GM19395 (cell line): ENCODE data around the gene KIAA0753.
"Not testable (repeated sequence)": the region's sequence is repeated elsewhere in the genome, so short reads cannot be mapped to it uniquely, and the experiment has no call there.

ENCODE experiments used
- ATAC-seq: cut with Tn5 transposase; IDR thresholded peaks from one replicate; pipeline ENCODE4 v1.9.1; 2021; ENCODE audit warnings: mild to moderate bottlenecking, moderate library complexity; ENCODE audit not compliant: unreplicated experiment

The KIAA0753 gene

GRCh38 chr17:6573982-6574686, 66.4 kb downstream of the KIAA0753 start:
- ATAC-seq, result no peak

GRCh38 chr17:6573495-6573894, 67.0 kb downstream of the KIAA0753 start:
- not testable (repeated sequence) for ATAC-seq

DNA sequence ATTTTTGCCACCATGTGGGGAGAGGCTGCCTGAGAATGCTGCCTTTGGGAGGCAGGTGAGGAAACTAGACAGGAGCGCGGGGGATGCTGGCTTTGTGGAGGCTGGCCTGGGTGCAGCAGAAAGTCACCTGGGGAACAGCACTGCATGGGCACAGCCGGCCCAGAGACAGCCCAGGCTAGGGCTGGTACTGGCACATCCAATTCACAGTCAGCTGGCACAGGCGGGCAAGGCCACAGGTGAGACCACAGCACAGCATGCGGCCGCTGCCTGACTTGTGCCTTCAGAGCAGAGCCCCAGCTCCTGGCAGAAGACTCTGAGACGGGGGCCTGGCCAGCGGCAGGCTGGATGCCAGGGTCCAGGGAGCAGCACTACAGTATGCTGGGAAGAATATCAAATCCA, 67.5 kb downstream of the KIAA0753 start:
- no peak for ATAC-seq

- no peak for ATAC-seq
Observed at GRCh38 chr17:6571452-6571781, 69.1 kb downstream of the KIAA0753 start.

GRCh38 chr17:6570731-6571451, 69.6 kb downstream of the KIAA0753 start:
- ATAC-seq, result no peak

- ATAC-seq, result no peak
Observed at GRCh38 chr17:6569370-6570285, 70.9 kb downstream of the KIAA0753 start.

- no peak for ATAC-seq
Observed at GRCh38 chr17:6568184-6568758, 72.2 kb downstream of the KIAA0753 start.

DNA sequence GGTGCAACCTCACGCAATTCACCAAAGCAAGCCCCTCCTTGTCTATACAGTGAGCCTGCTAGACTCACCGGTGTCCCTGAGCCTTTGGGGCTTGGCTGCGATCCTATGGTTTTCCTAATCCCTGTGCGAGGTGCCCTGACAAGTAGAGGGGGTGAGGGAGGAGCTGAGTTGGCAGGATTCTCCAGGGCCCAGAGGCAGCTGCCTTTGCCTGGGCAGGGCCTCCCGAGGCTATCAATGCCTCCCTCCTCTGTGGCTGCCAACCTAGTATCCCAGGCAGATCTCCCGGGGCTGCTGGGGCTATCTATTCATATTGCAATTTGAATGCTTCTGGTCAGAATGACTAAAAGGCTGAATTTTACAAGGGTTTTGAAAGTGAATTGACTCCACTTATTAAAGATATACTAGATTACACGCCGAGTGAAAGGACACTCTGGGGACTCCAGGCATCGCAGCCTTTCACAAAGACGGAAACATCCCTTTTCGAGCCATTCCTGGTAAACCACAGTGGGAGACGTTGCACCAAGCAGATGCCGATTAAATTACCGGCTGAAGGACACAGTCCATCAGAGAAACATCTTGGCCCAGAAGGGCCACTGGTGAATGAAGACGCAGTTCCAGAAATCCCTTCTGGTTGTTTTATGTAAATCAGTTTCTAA, 72.9 kb downstream of the KIAA0753 start:
- no peak for ATAC-seq

DNA sequence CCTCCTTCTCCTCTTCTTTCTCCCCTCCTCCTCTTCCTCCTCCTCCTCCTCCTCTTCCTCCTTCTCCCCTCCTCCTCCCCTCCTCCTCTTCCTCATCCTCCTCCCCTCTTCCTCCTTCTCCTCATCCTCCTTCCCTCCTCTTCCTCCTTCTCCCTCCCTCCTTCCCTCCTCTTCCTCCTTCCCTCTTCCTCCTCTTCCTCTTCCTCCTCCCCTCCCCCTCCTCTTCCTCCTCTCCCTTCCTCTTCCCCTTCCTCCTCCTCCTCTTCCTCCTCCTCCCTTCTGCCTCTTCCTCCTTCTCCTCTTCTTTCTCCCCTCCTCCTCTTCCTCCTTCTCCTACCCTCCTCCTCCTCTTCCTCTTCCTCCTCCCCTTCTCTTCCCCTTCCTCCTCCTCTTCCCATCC, 79.1 kb downstream of the KIAA0753 start:
- no peak for ATAC-seq

GRCh38 chr17:6560496-6560895, 80.0 kb downstream of the KIAA0753 start:
- ATAC-seq, result no peak

DNA sequence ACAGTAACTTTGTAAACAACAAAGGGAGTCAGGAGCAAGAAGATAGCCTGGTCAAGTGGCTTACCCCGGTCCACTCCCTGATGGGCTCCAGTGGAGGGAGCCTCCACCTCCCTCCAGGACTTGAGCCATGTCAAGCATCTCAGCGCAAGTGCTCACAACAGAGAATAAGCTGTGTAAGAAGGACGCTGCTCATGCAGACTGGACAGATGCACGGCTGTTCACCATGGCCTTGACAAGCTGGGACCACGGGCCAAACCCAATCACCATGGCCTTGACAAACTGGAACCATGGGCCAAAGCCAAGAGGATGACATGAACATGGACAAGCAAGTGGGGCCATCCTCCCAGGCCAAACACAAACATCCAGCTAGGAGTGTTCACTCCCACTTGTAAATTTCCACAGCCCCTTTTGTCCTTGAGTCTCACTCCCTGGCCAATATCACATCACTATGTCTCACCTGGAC, 80.7 kb downstream of the KIAA0753 start:
- no peak for ATAC-seq

GRCh38 chr17:6558932-6559752, 81.4 kb downstream of the KIAA0753 start:
- ATAC-seq, result no peak

GRCh38 chr17:6558276-6558675, 82.2 kb downstream of the KIAA0753 start:
- no peak for ATAC-seq

- no peak for ATAC-seq
Observed at GRCh38 chr17:6557040-6557438, 83.5 kb downstream of the KIAA0753 start.

DNA sequence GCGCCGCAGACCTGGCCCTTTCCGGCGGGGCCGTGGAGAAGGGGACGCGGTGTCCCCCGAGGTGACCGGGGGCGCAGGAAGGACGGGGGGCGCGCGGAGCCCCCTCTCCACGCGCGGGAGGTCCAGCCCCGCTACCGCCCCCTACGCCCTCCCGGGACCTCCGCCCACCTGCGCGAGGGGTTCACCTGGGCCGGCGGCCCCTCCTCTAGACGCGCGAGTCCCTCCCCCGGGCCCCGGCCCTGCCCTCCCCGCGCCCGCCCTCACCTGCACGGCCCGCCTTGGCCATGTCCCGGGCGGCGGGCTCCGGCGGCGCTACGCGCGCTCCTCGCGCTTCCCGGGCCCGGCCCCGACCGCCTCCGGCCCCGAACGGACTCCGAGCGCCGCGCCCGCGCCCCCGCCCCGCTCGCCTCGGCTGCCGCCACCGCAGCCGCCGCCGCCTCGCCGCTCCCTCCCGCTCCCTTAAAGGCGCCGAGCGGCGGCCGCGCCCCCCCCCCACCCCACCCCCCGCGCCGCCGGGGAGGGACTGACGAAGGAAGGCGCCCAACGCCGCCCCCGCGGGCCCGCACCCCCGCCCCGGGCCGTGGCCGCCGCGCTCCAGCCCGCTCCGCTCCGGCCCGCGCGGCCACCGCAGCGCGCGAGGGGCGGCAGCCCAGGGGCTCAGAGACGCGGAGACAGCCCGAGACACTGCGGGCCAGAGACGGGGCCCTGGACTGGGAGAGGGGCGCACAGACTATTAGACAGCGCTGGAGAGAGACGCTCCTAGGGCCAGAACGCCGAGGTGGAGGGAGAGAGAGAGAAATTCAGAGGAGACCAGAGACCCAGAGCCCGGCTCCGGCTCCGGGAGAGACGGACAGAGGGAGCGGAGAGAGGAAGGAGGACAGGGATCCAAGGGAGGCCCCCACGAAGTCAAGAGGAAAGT, 84.1 kb downstream of the KIAA0753 start, which contains the start of gene PITPNM3:
TSS of gene PITPNM3 (minus strand) at position 435 of the 919 bp plus-strand sequence. CDS start at position 286, 149 bp downstream.
- ATAC-seq, result no peak

- no peak for ATAC-seq
Observed at GRCh38 chr17:6555331-6556120, 85.0 kb downstream of the KIAA0753 start.

- ATAC-seq, result no peak
Observed at GRCh38 chr17:6554871-6555330, 85.6 kb downstream of the KIAA0753 start.

DNA sequence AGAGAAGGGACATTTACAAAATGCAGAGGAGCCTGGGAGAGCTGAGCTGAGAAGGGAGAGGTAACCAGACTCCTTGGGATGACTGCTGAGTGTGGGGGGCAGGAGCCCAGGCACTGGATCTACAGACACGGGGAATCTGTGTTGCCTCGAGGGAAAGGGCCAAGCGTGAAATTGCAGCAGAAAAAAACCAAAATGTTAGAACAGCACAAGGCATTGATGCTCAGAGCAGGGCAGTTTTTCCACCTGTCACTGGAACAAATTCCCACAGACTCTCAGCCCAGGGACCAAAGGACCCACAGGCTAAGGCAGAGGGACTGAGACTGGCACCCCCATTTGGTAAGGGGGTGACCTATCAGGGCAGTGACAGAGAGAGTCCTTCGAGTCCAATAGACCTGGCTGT, 86.2 kb downstream of the KIAA0753 start:
- ATAC-seq, result no peak
